GM19452 (cell line): Measurements from ENCODE around the gene SIK3.
"Not testable (repeated sequence)": the region's sequence is repeated elsewhere in the genome, so short reads cannot be mapped to it uniquely, and the experiment has no call there.

Source experiments
- ATAC-seq: cut with Tn5 transposase; IDR thresholded peaks from one replicate; pipeline ENCODE4 v1.9.1; 2021; ENCODE audit not compliant: unreplicated experiment

SIK3 gene

DNA sequence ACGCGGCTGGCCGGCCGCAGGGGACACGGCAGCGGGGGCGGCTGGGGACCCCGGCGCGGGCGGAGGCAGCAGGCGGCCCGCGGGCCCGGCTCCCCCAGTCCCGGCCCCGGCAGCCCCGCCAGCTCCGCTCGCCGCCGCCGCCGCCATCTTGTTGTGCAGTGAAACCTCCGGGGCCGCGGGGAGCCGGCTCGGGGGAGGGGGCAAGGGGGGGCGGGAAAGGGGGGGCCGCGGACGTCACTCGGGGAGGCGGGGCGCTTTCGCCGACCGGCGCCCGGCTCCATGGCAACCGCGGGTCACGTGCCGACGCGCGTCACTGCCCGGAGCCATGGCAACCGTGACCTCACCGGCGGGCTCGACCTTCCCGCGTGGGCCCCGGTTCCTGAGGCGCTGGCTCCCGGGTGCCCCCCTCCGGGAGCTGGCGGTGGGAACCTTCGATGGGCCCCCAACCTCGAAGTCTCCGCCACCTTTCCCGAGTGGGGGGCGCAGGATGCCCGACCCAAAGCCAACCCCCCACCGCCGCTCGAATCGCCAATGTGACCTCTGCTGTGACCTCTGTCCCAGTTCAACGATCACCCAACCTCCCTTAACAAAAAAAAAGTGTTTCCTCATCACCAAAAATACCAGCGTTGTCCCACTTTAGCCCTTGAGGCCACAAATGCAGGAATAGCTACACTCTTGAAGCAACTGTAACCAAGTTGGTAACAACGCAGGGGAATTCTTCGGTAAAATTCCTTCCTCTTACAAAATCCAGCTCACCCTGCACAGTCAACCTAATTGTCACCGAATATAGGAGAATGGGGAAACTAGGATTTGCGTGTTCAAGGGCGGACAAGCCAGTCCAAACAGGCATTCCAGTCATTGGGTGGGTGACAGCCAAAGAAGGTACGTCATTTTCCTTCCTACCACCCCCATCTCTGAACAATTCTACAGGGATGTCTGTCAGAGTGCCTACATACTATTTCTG lies at the start of gene SIK3:
Gene SIK3, minus strand, starts transcription at position 160 of the 964 bp plus-strand sequence. Its CDS starts 13 bp downstream, at position 147.
- peak; percentile 66 for ATAC-seq

DNA sequence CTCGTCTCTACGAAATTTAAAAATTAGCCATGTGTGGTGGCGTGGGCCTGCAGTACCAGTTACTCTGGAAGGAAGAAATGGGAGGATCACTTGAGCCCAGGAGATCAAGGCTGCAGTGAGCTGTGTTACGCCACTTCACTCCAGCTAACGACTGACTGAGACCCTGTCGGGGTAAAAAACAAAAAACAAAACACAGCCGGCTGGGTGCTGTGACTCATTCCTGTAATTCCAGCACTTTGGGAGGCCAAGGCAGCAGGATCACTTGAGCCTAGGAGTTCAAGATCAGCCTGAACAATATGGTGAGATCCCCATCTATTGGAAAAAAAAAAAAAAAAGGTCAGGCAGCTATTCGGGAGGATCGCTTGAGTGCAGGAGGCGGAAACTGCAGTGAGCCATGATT lies 48.3 kb upstream of the SIK3 start:
- ATAC-seq: no peak

DNA sequence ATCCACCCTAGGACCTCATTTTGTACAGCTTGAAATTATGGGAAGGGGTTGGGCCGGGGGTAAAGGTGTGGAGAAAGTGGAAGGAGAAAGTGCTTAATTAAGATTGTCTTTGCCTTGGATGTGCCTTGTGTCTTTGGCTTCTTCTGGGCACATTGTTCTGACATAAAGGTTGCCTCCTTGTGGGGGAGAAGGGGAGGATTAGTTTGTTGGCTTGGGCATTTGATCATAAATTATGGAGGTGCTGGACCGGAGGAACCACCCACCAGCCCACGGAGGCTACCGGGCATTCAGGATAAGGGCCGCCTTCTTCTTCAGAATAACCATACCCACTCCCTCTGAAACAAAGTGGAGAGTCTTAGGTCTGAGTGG lies 47.1 kb upstream of the SIK3 start:
- ATAC-seq: no peak

DNA sequence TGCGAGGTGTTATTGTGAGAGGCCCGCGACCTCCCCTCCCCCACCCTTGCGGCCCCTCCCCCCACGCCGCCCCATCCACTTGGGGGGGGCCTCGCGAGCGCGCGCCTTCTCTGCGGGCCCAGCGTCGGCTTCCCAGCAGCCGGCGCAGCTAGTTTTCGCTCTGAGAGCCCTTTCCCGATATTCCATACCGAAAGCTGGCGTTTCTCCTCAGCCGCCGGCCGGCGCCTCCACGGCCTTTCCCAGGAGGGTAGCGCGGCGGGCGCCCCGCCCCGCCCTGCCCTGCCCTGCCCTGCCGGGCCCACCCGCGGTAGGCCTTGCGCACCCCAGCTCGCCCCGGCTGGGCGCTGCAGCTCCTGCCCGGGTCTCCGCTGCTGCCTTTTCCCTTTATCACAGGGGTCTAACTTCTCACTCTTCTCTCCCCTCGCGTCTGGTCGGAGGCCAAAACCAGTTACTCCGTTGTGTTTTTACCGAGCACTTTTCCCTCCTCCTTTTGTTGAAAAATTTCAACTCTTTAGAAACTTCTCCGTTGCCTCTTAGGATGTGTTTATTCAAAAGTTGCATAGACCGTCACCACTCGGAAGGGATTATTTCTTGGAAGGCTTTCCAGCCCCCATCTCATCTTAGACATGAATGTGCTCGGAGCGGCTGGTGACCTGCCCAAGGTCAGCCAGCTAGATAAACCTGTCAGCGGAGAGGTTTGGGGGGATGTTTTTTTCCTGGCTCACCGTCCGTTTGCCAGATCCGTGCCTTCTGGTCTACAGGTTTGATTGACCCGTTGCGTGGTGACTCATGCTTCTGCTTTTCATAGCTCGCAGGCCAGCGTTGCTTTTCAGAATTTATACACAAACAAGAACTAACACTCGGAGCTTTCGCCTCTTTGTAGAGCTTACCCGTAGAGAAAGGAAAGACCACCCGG lies 46.5 kb upstream of the SIK3 start:
- ATAC-seq: peak; percentile 46

DNA sequence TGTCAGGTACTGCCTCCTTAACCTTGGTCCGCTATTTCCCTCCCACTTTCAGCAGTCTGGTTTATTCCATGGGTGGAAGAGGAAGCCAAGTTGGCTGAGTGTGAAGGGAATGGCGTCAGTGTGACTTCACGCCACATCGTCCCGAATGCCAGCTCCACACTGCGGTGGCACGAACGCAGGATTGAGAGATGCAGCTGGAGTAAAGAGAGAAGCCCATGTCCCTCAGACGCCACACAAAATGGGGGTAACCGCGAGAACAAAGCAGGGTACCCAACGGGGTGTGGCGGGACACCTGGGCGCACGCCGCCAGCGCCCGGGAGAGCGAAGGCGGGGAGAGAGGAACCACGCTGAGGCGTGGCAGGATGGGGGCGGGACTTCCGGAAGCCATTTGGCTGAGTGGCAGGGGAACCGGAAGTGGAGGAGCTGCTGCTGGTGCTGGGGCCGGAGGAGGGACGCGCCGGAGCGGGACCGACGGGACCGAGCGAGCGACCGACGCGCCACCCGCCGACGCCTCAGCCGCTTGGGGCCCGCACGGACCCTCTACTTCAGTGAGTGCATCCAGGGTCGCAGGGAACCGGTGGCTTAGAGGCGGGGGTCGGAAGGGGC lies 45.7 kb upstream of the SIK3 start, which contains the start of gene PAFAH1B2:
Gene PAFAH1B2, plus strand, starts transcription at position 417 of the 606 bp plus-strand sequence. CDS start 8,161 bp downstream, outside the sequence.
- peak; percentile 95 for ATAC-seq

DNA sequence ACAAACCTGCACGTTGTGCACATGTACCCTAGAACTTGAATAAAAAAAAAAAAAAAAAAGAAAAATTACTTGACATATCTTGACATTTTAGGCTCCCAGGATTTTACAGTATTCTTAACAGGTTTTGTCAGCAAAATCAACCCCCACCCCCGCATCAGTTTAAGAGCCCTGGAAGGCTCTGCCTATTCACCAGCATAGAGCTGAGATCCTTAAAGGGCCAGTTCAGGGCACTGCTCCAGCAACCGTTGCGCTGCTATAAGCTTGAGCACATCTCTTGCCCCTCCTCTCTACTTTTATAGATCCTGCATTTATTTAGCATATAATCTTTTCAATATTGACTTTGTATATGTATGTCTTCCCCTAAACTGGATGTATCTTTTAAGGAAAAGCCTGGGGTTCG lies 45.2 kb upstream of the SIK3 start:
- no peak for ATAC-seq

DNA sequence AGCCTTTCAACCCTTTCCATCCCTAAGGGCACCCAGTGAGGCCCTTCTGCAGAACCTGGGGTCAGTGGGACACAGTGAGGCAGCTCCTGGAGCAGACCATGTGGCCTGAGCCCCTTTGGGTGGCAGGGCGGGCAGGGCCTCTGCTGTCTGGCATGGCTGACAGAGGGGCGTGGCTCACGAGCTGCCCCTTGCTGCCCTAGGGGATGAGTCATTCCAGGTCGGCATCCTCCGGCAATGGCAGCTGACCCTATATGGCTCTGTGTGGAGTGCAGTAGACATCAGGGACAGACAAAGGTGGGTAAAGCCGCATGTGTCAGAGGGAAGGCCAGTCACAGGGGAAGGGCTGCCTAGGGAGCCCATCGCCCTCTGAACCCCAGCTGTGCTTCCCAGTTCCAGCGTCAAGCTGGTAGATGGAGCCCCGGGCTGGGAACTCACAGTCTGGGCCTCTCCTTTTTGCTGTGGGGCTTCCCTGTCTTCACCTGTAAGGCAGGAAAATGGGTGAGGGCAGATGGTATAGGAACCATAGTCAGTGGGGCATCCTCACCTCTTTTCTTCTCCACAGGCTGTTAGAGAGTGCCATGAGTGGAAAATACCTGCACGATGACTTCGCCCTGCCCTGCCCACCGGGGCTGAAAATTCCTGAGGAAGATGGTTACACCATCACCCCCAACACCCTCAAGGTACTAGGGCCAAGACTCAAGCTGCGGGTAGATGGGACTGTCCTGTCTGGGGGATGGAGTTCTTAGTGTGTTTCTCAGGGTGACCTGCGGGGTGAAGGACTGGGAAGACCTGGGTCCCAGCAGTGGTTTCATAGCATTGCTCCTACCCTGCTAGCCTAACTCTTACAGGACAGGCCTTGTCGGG lies 39.2 kb upstream of the SIK3 start:
- ATAC-seq: not testable (repeated sequence)

DNA sequence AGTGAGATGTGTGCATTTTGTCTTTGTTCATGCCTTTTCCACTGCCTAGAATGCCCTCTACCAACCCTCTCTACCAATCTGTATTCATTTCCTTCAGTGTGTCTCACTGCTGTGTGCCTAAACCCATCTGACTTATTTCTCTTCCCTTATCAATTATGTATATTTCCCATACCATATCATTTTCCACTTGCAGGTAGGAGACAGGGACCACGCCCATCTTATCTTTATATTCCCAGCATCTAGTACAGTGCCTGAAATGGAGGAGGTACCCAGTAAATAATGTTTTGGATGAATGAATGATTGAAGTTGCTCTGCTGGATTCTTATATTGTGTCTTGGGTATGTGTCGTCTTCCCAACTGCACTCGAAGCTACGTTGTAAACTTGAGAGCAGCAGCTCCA lies 36.8 kb upstream of the SIK3 start:
- not testable (repeated sequence) for ATAC-seq

DNA sequence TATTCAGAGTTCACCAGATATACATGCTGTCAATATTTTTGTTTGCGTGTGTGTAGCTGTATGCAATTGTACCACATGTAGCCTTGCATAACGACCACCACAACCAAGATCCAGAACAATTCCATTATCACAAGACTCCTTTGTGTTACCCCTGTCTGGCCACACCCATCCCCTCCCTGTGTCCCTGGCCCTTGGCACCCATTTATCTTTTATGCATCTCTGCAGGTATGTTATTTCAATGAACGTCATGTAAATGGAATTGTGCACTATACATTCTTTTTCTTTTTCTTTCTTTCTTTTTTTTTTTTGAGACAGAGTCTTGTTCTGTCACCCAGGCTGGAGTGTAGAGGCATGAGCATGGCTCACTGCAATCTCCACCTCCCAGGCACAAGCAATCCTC lies 36.2 kb upstream of the SIK3 start:
- ATAC-seq: no peak

DNA sequence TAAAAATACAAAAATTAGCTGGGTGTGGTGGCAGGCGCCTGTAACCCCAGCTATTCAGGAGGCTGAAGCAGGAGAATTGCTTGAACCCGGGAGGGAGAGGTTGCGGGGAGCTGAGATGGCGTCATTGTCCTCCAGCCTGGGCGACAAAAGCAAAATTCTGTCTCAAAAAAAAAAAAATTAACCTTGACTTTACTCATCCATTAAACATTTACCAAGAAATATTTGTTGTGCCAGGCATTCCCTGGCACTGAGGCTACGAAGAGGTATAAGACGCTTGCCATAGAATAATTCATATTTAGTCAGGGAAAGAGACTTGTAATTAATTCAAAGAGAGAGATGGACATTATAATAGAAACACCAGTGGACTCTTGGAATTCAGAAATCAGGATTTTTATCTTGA lies 32.7 kb upstream of the SIK3 start:
- no peak for ATAC-seq

DNA sequence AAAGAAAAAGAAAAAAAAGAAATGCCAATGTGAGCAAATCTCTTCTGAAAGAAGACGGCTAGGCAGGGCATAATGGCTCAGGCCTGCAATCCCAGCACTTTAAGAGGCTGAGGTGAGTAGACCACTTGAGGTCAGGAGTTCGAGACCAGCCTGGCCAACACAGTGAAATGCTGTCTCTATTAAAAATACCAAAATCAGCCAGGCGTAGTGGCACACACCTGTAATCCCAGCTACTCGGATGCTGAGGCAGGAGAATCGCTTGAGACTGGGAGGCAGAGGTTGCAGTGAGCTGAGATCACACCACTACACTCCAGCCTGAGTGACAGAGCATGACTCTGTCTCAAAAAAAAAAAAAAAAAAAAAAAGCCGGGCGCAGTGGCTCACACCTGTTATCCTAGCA lies 32.2 kb upstream of the SIK3 start:
- ATAC-seq: not testable (repeated sequence)

DNA sequence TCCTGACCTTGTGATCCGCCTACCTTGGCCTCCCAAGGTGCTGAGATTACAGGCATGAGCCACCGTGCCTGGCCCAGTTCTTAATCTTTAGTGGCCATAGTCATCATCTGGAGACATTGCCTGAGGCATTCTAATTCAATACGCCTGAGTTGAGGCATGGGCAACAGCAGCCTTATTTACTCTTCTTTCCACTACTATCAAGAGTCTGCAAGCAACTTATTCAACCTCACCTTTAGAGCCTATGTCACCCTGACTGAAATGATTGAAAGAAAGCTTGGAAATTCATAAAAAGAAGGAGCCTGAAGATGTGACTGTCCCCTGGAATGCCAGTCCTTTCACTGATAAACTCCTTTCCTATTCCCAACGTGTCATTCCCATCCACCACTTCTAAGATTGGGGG lies 30.1 kb upstream of the SIK3 start:
- ATAC-seq: no peak

DNA sequence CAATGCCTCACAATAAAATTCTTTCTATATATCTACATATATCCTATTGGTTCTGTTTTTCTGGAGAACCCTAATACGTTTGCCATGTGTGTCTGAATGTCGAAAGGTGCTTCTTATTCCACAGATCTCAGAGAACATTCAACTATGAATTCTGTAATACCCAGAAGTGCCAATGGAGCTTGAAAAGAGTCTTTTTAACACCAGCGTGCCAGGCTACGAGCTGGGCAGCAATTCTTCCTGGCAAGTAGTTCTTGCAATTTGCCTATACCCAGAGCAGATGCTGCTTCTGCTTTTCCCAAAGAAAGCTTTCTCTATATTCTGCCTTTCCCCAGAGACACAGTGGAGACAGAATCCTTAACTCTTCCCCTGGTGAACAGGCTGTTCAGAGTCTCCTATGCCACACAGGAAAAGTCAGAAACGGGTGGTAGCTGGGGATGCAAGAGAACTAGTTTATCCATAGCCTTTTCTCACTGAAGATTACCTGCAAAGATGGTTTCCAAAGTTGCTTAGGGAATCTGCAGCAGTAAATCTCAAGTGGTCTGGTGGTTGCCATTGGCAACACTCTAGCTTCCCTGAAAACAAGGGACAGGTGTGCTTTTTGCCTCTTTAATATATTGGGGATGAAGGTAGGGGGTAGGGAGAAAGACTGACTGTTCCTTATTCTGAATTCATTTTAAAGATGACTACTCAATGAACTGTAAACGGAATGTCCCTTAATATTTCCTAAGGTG lies 29.1 kb upstream of the SIK3 start:
- ATAC-seq: no peak

DNA sequence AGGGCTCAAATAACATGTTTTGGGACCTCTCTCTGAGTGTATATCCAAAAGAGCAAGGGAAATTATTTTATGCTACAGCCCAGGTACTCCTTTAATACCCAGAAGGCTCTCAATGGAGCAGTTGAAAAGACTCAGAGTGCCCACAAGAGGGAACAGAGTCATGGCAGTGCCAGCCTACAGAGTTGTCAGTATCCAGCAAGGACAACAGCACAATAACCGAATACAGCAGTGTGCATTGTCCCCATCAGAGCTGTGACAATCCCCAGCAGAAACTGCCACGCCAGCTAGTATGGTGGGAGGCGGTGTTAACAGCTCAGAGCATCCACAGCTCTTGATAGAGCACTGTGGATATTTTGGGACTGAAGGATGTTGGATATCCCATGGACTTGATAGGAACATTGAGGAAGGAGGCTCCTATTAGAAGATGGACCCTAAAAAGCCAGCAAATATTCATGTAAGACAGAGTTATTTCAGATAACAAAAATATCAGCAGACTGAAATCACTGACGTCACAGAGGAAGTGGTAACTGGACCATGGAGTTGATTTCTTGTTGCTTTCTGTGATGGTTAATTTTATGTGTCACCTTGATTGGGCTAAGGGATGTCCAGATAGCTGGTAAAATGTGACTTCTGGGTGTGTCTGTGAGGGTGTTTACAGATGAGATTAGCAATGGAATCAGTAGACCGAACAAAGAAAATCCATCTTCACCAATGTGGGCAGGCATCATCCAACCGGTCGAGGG lies 28.2 kb upstream of the SIK3 start:
- no peak for ATAC-seq

DNA sequence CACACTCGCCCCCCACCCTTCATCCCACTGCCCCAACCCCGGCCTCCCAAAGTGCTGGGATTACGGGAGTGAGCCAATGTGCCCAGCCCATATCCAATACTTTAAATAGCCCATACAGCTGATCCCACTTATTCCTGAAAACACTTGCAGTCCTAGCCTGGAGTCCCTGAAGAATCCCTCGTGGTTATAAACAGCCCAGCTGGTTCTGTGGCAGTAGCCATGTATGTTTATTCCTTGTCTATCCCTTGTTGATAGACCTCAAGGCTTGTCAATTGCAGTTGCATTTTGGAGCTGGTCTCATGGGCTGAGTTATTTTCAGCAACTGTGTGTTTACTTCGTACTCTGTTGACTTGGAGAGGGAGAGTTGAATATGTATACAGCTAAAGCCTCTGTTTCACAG lies 24.3 kb upstream of the SIK3 start:
- ATAC-seq: no peak

DNA sequence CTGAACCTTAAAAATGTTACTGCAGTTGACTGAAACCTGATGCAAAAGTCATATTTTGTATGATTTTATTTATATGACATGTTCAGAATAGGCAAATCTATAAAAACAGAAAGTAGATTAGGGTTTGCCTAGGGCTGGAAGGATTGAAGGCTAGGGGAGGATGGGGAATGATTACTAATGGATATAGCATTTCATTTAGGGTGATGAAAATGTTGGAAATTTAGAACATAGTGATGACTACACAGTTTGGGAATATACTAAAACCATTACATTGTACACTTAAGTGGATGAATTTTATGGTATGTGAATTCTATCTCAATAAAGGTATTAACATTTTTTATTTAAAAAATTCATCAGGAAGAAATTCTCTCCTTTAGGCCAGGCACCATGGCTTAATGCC lies 22.9 kb upstream of the SIK3 start:
- no peak for ATAC-seq

DNA sequence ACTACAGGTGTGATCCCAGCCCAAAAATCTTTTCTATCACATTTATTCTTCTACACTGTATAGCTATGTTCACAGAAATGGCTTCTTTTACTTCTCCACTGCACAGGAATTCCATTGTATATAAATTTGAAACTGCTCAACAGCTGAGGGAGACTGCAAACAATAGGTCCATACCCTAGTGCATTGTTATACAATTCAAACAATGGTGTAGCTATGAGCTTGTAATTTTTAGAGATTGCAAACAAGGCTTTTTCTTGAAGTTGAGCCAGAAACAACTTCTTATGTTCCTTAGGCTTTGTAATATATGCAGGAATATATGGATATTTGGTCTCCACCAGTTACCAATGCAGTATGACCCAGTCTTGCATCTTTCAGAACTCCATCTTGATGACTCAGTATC lies 19.5 kb upstream of the SIK3 start:
- no peak for ATAC-seq

DNA sequence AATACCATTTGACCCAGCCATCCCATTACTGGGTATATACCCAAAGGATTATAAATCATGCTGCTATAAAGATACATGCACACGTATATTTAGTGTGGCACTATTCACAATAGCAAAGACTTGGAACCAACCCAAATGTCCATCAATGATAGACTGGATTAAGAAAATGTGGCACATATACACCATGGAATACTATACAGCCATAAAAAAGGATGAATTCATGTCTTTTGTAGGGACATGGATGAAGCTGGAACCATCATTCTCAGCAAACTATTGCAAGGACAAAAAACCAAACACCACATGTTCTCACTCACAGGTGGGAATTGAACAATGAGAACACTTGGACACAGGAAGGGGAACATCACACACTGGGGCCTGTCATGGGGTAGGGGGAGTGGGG lies 14.7 kb upstream of the SIK3 start:
- ATAC-seq: not testable (repeated sequence)

DNA sequence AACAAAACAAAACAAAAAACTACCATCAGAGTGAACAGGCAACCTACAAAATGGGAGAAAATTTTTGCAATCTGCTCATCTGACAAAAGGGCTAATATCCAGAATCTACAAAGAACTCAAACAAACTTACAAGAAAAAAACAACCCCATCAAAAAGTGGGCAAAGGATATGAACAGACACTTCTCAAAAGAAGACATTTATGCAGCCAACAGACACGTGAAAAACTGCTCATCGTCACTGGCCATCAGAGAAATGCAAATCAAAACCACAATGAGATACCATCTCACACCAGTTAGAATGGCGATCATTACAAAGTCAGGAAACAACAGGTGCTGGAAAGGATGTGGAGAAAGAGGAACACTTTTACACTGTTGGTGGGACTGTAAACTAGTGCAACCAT lies 14.3 kb upstream of the SIK3 start:
- not testable (repeated sequence) for ATAC-seq
